ENCODE data around the gene PPP3CA.

PPP3CA gene

DNA sequence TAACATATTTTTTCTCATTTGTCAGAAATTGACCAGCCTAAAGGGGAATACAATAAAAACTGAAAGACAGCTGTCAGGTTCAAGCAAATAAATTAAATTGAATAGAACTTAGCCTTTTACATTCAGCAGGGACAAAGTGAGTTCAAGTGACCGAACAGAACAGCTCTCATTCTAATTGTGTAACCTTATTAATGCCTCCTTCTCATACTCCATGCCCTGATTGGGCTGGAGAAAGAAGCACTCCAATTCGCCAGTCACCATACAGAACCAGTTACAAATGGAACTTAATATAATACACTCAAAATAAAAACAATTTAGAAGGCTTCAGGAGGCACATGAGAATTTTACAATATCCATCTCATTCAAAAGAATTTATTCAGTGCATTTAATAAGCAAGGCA, 8.0 kb downstream of the PPP3CA start:
- TF ChIP-seq POLR2A (IDR thresholded peaks at IDR 0.05; ENCODE audit: extremely low read depth, insufficient read length) (no peak), MYC (IDR thresholded peaks at IDR 0.05; ENCODE audit: low read depth, low read length) (no peak)
- TF ChIP-seq, protein P1, sequence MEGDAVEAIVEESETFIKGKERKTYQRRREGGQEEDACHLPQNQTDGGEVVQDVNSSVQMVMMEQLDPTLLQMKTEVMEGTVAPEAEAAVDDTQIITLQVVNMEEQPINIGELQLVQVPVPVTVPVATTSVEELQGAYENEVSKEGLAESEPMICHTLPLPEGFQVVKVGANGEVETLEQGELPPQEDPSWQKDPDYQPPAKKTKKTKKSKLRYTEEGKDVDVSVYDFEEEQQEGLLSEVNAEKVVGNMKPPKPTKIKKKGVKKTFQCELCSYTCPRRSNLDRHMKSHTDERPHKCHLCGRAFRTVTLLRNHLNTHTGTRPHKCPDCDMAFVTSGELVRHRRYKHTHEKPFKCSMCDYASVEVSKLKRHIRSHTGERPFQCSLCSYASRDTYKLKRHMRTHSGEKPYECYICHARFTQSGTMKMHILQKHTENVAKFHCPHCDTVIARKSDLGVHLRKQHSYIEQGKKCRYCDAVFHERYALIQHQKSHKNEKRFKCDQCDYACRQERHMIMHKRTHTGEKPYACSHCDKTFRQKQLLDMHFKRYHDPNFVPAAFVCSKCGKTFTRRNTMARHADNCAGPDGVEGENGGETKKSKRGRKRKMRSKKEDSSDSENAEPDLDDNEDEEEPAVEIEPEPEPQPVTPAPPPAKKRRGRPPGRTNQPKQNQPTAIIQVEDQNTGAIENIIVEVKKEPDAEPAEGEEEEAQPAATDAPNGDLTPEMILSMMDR (IDR thresholded peaks at IDR 0.05; ENCODE audit: low read depth, low read length): no peak
- TF ChIP-seq, protein P2, sequence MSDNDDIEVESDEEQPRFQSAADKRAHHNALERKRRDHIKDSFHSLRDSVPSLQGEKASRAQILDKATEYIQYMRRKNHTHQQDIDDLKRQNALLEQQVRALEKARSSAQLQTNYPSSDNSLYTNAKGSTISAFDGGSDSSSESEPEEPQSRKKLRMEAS (IDR thresholded peaks at IDR 0.05; ENCODE audit: low read depth, low read length): no peak
- no peak overlapping the region for H3K4me3 ChIP-seq (ENCODE audit: low read depth, low read length)
- no peak for DNase-seq (ENCODE audit: low read depth)

DNA sequence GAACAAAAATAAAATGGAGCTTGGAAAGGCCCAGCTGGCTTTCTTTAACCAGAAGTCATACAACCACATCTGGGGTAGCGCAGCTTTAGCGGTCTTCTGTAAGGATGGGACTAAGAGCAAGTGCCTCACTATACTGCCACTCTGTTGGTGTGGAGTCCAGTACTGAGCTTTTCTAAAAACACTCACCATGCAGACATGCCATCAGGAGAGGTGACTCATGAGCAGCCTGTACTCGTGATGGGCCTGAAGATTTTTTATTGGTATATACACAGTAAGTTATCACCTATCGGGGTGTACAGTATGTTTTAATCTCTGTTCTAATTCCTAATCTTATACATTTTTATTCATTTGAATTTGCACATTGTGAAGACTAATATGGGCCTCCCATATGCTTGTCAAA, 9.6 kb downstream of the PPP3CA start:
- no peak overlapping the region for H3K4me3 ChIP-seq (ENCODE audit: low read depth, low read length)
- TF ChIP-seq, protein P1 (IDR thresholded peaks at IDR 0.05; ENCODE audit: low read depth, low read length): no peak
- TF ChIP-seq, protein P2 (IDR thresholded peaks at IDR 0.05; ENCODE audit: low read depth, low read length): no peak
- no peak for TF ChIP-seq POLR2A (IDR thresholded peaks at IDR 0.05; ENCODE audit: extremely low read depth, insufficient read length)
- no peak for TF ChIP-seq MYC (IDR thresholded peaks at IDR 0.05; ENCODE audit: low read depth, low read length)
- DNase-seq (ENCODE audit: low read depth): no peak

DNA sequence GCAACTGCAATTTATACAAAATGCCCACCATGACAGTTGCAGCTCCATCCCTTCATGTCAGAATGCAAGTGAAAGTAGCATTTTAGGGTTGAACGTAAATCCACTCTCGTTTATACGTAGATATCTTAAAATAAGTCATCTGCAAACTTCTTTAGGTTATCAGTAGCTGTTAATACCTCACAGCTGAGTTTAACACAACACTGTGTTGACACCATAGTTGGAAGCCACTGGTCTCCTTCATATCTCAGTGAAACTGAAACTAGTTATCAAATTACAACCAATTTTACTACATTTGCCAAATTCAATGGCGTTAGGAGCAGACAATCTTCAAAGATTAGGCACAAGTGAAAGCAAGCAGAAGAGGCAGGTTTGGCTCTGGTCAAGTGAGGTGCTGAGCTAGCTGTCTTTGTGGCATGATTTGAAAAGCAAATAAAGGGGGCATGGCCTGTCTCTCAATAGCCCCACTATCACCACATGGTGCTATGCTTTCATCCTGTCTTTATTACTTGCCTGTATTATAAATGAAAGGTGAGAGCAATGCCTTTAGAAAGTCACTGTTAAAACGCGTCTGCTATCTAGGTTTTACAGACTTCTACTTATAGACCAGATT, 12.3 kb downstream of the PPP3CA start:
- TF ChIP-seq, protein P1 (IDR thresholded peaks at IDR 0.05; ENCODE audit: low read depth, low read length): no peak
- TF ChIP-seq, protein P2 (IDR thresholded peaks at IDR 0.05; ENCODE audit: low read depth, low read length): no peak
- H3K4me3 ChIP-seq (ENCODE audit: low read depth, low read length): no peak overlapping the region
- DNase-seq (ENCODE audit: low read depth): no peak

DNA sequence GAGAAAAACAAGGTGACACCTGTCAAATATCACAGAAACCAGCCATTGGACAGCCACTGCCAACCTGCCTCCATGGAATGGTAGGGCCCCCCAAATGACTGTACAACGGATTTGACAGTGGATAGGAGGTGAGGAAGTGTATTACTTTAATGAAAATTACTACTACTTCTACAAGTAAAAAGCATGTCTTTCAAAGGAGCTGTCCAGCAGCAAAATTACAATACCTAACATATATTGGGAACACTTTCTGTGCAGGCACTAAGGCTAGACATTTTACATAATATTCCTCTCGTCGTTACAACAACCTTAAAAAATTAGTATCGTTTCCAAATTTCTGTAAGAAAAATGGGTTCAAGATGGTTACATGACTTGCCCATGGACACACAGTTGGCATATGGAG, 14.9 kb downstream of the PPP3CA start:
- TF ChIP-seq POLR2A (IDR thresholded peaks at IDR 0.05; ENCODE audit: extremely low read depth, insufficient read length) (no peak), MYC (IDR thresholded peaks at IDR 0.05; ENCODE audit: low read depth, low read length) (no peak)
- TF ChIP-seq, protein P2 (IDR thresholded peaks at IDR 0.05; ENCODE audit: low read depth, low read length): no peak
- TF ChIP-seq, protein P1 (IDR thresholded peaks at IDR 0.05; ENCODE audit: low read depth, low read length): no peak
- DNase-seq (ENCODE audit: low read depth): no peak
- H3K4me3 ChIP-seq (ENCODE audit: low read depth, low read length): no peak overlapping the region

DNA sequence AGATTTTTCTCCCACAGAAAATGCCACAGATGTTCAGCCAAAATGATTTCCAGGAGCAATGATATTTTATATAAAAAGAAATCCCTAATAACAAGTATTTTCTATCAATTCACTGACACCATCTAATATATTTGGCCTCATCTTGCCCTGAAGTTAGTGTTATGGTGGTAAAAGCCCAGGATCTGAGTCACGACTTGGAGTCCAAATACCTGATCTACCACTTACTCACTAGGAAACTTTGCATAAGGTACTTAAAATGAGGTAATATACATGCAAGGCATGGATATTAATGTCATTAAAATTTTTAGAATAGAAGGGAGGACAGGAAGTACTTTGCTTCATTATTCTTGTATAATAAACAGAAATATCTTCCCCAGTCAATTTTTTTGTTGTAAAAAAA, 16.3 kb downstream of the PPP3CA start:
- no peak for DNase-seq (ENCODE audit: low read depth)
- TF ChIP-seq, protein P1 (IDR thresholded peaks at IDR 0.05; ENCODE audit: low read depth, low read length): no peak
- TF ChIP-seq MYC (IDR thresholded peaks at IDR 0.05; ENCODE audit: low read depth, low read length) (no peak), POLR2A (IDR thresholded peaks at IDR 0.05; ENCODE audit: extremely low read depth, insufficient read length) (no peak)
- TF ChIP-seq, protein P2 (IDR thresholded peaks at IDR 0.05; ENCODE audit: low read depth, low read length): no peak
- no peak overlapping the region for H3K4me3 ChIP-seq (ENCODE audit: low read depth, low read length)

Data from NB4 (cell line).